ENCODE data around the gene ADCY4.
"Not testable (repeated sequence)": the region's sequence is repeated elsewhere in the genome, so short reads cannot be mapped to it uniquely, and the experiment has no call there.

The ADCY4 gene

GRCh38 chr14:24366721-24367513 is 32.0 kb upstream of the ADCY4 start:
- peak; percentile 100 for DNase-seq

GRCh38 chr14:24366413-24366720 is 31.5 kb upstream of the ADCY4 start:
- peak in 1 of 2 experiments; percentile 75 for DNase-seq

- peak; percentile 96 to 98 for DNase-seq
These were observed 30.9 kb upstream of the ADCY4 start for GRCh38 chr14:24365600-24366412.

- no peak for DNase-seq
These were observed 30.0 kb upstream of the ADCY4 start for GRCh38 chr14:24364841-24365240.

GRCh38 chr14:24363401-24363800 is 28.5 kb upstream of the ADCY4 start:
- DNase-seq, result no peak

- DNase-seq, result no peak
These were observed 27.5 kb upstream of the ADCY4 start for GRCh38 chr14:24362241-24362960.

- no peak for DNase-seq
These were observed 26.5 kb upstream of the ADCY4 start for GRCh38 chr14:24361326-24361725.

- no peak for DNase-seq
These were observed 25.4 kb upstream of the ADCY4 start for GRCh38 chr14:24360281-24360680.

GRCh38 chr14:24356208-24356607 is 21.3 kb upstream of the ADCY4 start:
- no peak for DNase-seq

GRCh38 chr14:24355009-24355408 is 20.1 kb upstream of the ADCY4 start:
- no peak for DNase-seq

GRCh38 chr14:24354482-24354825 is 19.6 kb upstream of the ADCY4 start:
- not testable (repeated sequence) for DNase-seq

- no peak for DNase-seq
These were observed 18.9 kb upstream of the ADCY4 start for GRCh38 chr14:24353559-24354481.

GRCh38 chr14:24351517-24351916 is 16.6 kb upstream of the ADCY4 start:
- DNase-seq, result peak; percentile 46 to 84

GRCh38 chr14:24349742-24350141 is 14.9 kb upstream of the ADCY4 start:
- DNase-seq, result no peak

- DNase-seq, result no peak
These were observed 13.3 kb upstream of the ADCY4 start for GRCh38 chr14:24348186-24348585.

- no peak for DNase-seq
These were observed 12.3 kb upstream of the ADCY4 start for GRCh38 chr14:24347134-24347533.

- DNase-seq, result no peak
These were observed 9.2 kb upstream of the ADCY4 start for GRCh38 chr14:24343795-24344660.

- DNase-seq, result no peak
These were observed 8.0 kb upstream of the ADCY4 start for GRCh38 chr14:24342889-24343288.

- DNase-seq, result no peak
These were observed 5.7 kb upstream of the ADCY4 start for GRCh38 chr14:24340606-24341005.

- DNase-seq, result no peak
These were observed 4.6 kb upstream of the ADCY4 start, which contains the start of gene RIPK3 for GRCh38 chr14:24339284-24340151. RIPK3 (minus strand) TSS chr14:24339991; CDS start chr14:24339826, 165 bp downstream.

All from NCI-H524 (cell line).